GM18951 (cell line): ENCODE results near the gene C2CD2.

Experiments
- POLR2A ChIP-seq: IDR thresholded peaks from 4 replicates; pipeline ENCODE4 v1.6.1; 2011; ENCODE audit warnings: mild to moderate bottlenecking; ENCODE audit not compliant: insufficient read length, insufficient read depth; ENCODE audit errors: extremely low read depth
- in situ Hi-C: fragments of 300-500 bp; cut with MboI; formaldehyde crosslinking; loops from one replicate; pipeline ENCODE4 v1.12.0; 2022; ENCODE audit warnings: low sequenced_read_pairs, mixed read lengths, inconsistent platforms; ENCODE audit not compliant: unreplicated experiment

C2CD2 gene

GRCh38 chr21:41908829-41909228 lies 45.0 kb downstream of the C2CD2 start:
- TF ChIP-seq POLR2A: no peak
- in situ Hi-C loops: no loop called here

- TF ChIP-seq POLR2A: no peak
- in situ Hi-C loops: no loop called here
Measured at GRCh38 chr21:41907496-41908258, 46.1 kb downstream of the C2CD2 start.

GRCh38 chr21:41906770-41907169 lies 47.0 kb downstream of the C2CD2 start:
- TF ChIP-seq POLR2A: no peak
- in situ Hi-C loops: no loop called here

- in situ Hi-C loops: no loop called here
- TF ChIP-seq POLR2A: no peak
Measured at GRCh38 chr21:41903559-41904351, 50.1 kb downstream of the C2CD2 start.

GRCh38 chr21:41902946-41903345 lies 50.9 kb downstream of the C2CD2 start:
- no peak for TF ChIP-seq POLR2A
- in situ Hi-C loops: no loop called here

GRCh38 chr21:41901782-41902181 lies 52.0 kb downstream of the C2CD2 start:
- in situ Hi-C loops: no loop called here

GRCh38 chr21:41901099-41901498 lies 52.7 kb downstream of the C2CD2 start:
- in situ Hi-C loops: no loop called here
- no peak for TF ChIP-seq POLR2A

More at GRCh38 chr21:41901782-41902181, 52.0 kb downstream of the C2CD2 start:
- TF ChIP-seq POLR2A: no peak

- in situ Hi-C loops: no loop called here
- no peak for TF ChIP-seq POLR2A
Measured at GRCh38 chr21:41900401-41900800, 53.4 kb downstream of the C2CD2 start.

- no peak for TF ChIP-seq POLR2A
- in situ Hi-C loops: no loop called here
Measured at GRCh38 chr21:41899426-41900202, 54.2 kb downstream of the C2CD2 start.

GRCh38 chr21:41898998-41899397 lies 54.8 kb downstream of the C2CD2 start:
- in situ Hi-C loops: no loop called here
- TF ChIP-seq POLR2A: no peak

- in situ Hi-C loops: no loop called here
- TF ChIP-seq POLR2A: no peak
Measured at GRCh38 chr21:41897700-41898099, 56.1 kb downstream of the C2CD2 start.

GRCh38 chr21:41897047-41897669 lies 56.7 kb downstream of the C2CD2 start:
- no peak for TF ChIP-seq POLR2A
- in situ Hi-C loops: no loop called here
